NCI-H748 (cell line): ENCODE data around the gene CORO1C.

Experiments used
- DNase-seq: peaks from one replicate; lab custom pipeline; 2025; ENCODE audit not compliant: unreplicated experiment; lab: John Stamatoyannopoulos, UW

The CORO1C gene

GRCh38 chr12:108605690-108606406, 125.5 kb downstream of the CORO1C start:
- no peak for DNase-seq

GRCh38 chr12:108605000-108605689, 126.2 kb downstream of the CORO1C start:
- no peak for DNase-seq

GRCh38 chr12:108604208-108604941, 126.9 kb downstream of the CORO1C start:
- DNase-seq: peak; percentile 42

- DNase-seq: no peak
These were observed 127.6 kb downstream of the CORO1C start for GRCh38 chr12:108603743-108604142.

GRCh38 chr12:108602976-108603704, 128.2 kb downstream of the CORO1C start:
- no peak for DNase-seq

- no peak for DNase-seq
These were observed 129.1 kb downstream of the CORO1C start for GRCh38 chr12:108602209-108602705.

- no peak for DNase-seq
These were observed 130.7 kb downstream of the CORO1C start for GRCh38 chr12:108600702-108601007.

GRCh38 chr12:108599948-108600701, 131.2 kb downstream of the CORO1C start:
- DNase-seq: no peak

GRCh38 chr12:108599541-108599940, 131.8 kb downstream of the CORO1C start:
- DNase-seq: no peak

GRCh38 chr12:108598553-108599250, 132.6 kb downstream of the CORO1C start:
- DNase-seq: no peak

GRCh38 chr12:108597559-108598471, 133.5 kb downstream of the CORO1C start, which contains the start of gene TMEM119:
Gene TMEM119 (minus strand): TSS chr12:108598084. CDS start chr12:108592383, 5,701 bp downstream.
- DNase-seq: no peak

GRCh38 chr12:108596854-108597558, 134.3 kb downstream of the CORO1C start:
- peak; percentile 24 for DNase-seq

- DNase-seq: no peak
These were observed 135.3 kb downstream of the CORO1C start for GRCh38 chr12:108595711-108596647.
